Measurements from ENCODE around the gene COASY. TPM values are rescaled to one million over a fixed set of nuclear protein-coding genes. Genes with fewer than 3 reads are reported as not detected.
"Not testable (repeated sequence)": the region's sequence is repeated elsewhere in the genome, so short reads cannot be mapped to it uniquely, and the experiment has no call there.

The COASY gene
- polyA plus RNA-seq, 3 donors: 52.6 to 63.8 (median 57.9) TPM

DNA sequence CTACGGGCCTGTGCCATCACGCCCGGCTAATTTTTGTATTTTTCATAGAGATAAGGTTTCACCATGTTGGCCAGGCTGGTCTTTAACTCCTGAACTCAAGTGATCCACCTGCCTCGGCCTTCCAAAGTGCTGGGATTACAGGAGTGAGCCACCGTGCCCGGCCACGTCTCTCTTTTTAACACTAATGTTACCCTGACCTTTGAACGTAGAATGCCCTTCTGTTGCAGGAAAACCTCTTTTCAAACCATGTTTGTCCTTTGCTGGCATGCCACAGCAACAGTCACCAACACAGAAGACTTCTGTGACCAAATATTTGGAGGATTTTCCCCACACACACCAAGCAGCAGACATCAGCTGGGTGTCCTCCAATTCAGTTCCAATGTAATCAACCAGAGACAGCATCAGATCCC lies 17.1 kb upstream of the COASY start:
- peaks cover 6 to 9% of the 10 kb centered on the region in 2 donors for H3K4me1 ChIP-seq (ENCODE audit: control insufficient read depth in 1 of 2, insufficient read depth in 2 of 2, low read length in 2 of 2)
- 81% methylated on average over 7 of the region's 8 CpGs for WGBS (ENCODE audit: insufficient coverage)
- H3K36me3 ChIP-seq (replicated peaks in 1 of 2; ENCODE audit: control insufficient read depth in 1 of 2, insufficient read depth in 2 of 2, low read length in 2 of 2): peaks cover 35 to 43% of the 10 kb centered on the region in 2 donors
- H3K4me3 ChIP-seq (replicated peaks in 1 of 3; ENCODE audit: low read depth in 2 of 3, low read length in 3 of 3): no peak overlapping the region
- Mint-ChIP-seq H3K9me3 (peaks cover 0 to 4% (median 0%) of the 10 kb centered on the region in 7 donors), H3K36me3 (peaks cover 51 to 68% of the 10 kb centered on the region in 2 donors), H3K4me3 (no peak overlapping the region), H3K27me3 (ENCODE audit: low read depth in 3 of 3) (peaks cover 20 to 30% (median 26%) of the 10 kb centered on the region in 3 donors), H3K4me1 (peaks cover 9% of the 10 kb centered on the region), H3K27ac (no peak overlapping the region)
- peaks cover 29% of the 10 kb centered on the region for H4K20me1 ChIP-seq (ENCODE audit: insufficient read depth, low read length)
- intact Hi-C loops (cut with micrococcal nuclease): no loop called here
- H3K79me2 ChIP-seq (ENCODE audit: insufficient read depth, low read length): no peaks in the 10 kb centered on the region
- H2AFZ ChIP-seq (ENCODE audit: insufficient read depth, low read depth, low read length, poor library complexity, severe bottlenecking): no peak overlapping the region
- H3K9me3 ChIP-seq (replicated peaks in 1 of 2; ENCODE audit: control insufficient read depth in 1 of 2, insufficient read depth in 1 of 2, low read length in 2 of 2): no peaks in the 10 kb centered on the region
- no peak for DNase-seq
- peaks cover 11 to 20% of the 10 kb centered on the region in 2 donors for H3K27me3 ChIP-seq (ENCODE audit: control insufficient read depth in 2 of 2, insufficient read depth in 2 of 2, low read length in 2 of 2)
- H3K27ac ChIP-seq (ENCODE audit: low read depth in 1 of 2, low read length in 2 of 2): no peak overlapping the region
- no peak overlapping the region for H3K4me2 ChIP-seq (replicated peaks; ENCODE audit: extremely low read depth, low read length, poor library complexity, severe bottlenecking)
- TF ChIP-seq, protein P1, sequence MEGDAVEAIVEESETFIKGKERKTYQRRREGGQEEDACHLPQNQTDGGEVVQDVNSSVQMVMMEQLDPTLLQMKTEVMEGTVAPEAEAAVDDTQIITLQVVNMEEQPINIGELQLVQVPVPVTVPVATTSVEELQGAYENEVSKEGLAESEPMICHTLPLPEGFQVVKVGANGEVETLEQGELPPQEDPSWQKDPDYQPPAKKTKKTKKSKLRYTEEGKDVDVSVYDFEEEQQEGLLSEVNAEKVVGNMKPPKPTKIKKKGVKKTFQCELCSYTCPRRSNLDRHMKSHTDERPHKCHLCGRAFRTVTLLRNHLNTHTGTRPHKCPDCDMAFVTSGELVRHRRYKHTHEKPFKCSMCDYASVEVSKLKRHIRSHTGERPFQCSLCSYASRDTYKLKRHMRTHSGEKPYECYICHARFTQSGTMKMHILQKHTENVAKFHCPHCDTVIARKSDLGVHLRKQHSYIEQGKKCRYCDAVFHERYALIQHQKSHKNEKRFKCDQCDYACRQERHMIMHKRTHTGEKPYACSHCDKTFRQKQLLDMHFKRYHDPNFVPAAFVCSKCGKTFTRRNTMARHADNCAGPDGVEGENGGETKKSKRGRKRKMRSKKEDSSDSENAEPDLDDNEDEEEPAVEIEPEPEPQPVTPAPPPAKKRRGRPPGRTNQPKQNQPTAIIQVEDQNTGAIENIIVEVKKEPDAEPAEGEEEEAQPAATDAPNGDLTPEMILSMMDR (IDR thresholded peaks at IDR 0.05): no peak
- H3K9ac ChIP-seq (ENCODE audit: insufficient read depth, low read length, poor library complexity, severe bottlenecking): no peak overlapping the region

DNA sequence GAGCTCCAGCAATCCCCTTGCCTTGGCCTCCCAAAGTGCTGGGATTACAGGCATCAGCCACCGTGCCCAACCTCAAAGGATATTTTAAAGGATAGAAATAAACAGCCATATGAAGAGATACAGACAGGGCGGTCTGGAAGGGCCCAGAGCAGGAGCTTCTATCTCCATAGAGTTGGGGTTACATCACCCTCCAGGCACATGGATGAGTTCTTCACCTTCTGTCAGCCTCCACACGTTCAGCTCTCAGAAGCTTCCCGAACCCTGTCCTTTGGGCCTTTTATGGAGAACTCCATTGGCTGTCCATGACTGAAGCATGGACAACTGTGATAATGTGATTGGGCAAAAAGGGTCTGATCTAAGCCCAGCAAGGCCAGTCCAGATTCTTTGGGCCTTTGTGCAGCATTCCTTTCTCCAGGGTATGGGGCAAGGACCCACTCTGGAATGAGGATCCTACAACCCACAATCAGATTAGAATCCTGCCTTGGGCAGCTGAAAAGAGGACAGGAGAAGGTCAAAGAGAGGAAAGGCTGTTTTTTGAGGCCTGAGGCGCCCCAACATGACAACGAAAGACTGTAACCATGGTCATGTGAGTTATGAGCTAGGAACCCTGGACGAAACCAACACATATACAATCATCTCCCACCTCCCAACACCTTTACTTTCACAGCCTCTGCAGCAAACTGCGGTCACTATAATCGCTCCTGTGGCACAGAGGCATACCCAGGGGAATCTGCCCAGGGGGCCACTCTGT lies 16.0 kb upstream of the COASY start:
- DNase-seq; H3K9me3 ChIP-seq (replicated peaks in 1 of 2; ENCODE audit: control insufficient read depth in 1 of 2, insufficient read depth in 1 of 2, low read length in 2 of 2); H3K4me1 ChIP-seq (ENCODE audit: control insufficient read depth in 1 of 2, insufficient read depth in 2 of 2, low read length in 2 of 2); H3K27ac ChIP-seq (ENCODE audit: low read depth in 1 of 2, low read length in 2 of 2); H3K4me2 ChIP-seq (replicated peaks; ENCODE audit: extremely low read depth, low read length, poor library complexity, severe bottlenecking); H3K4me1 Mint-ChIP-seq; H2AFZ ChIP-seq (ENCODE audit: insufficient read depth, low read depth, low read length, poor library complexity, severe bottlenecking); H3K9ac ChIP-seq (ENCODE audit: insufficient read depth, low read length, poor library complexity, severe bottlenecking); H3K27ac Mint-ChIP-seq; H3K9me3 Mint-ChIP-seq; H3K4me3 ChIP-seq (replicated peaks in 1 of 3; ENCODE audit: low read depth in 2 of 3, low read length in 3 of 3); H3K4me3 Mint-ChIP-seq; intact Hi-C loops (cut with micrococcal nuclease); H3K79me2 ChIP-seq (ENCODE audit: insufficient read depth, low read length): not testable (repeated sequence)
- H3K27me3 Mint-ChIP-seq (ENCODE audit: low read depth in 3 of 3): peaks cover 20 to 31% (median 26%) of the 10 kb centered on the region in 3 donors
- 94% methylated on average over 2 of the region's 9 CpGs for WGBS (ENCODE audit: insufficient coverage)
- Histone ChIP-seq H3K27me3 (ENCODE audit: control insufficient read depth in 2 of 2, insufficient read depth in 2 of 2, low read length in 2 of 2) (peaks cover 11 to 20% of the 10 kb centered on the region in 2 donors), H3K36me3 (replicated peaks in 1 of 2; ENCODE audit: control insufficient read depth in 1 of 2, insufficient read depth in 2 of 2, low read length in 2 of 2) (peaks cover 31 to 37% of the 10 kb centered on the region in 2 donors), H4K20me1 (ENCODE audit: insufficient read depth, low read length) (peaks cover 29% of the 10 kb centered on the region)
- peaks cover 44 to 60% of the 10 kb centered on the region in 2 donors for H3K36me3 Mint-ChIP-seq
